CD4-positive, alpha-beta T cell treated with Interleukin-6 for 4 hours (primary cell): Measurements from ENCODE around the gene DYNLT1.
A peak's percentile ranks its signal among the peaks of the same experiment; 100 is the strongest.
"Not testable (repeated sequence)": the region's sequence is repeated elsewhere in the genome, so short reads cannot be mapped to it uniquely, and the experiment has no call there.

Experiments used
- DNase-seq: peaks from one replicate; pipeline ENCODE4 v3.0.0-alpha.2; 2020; ENCODE audit warnings: mixed read lengths

Gene DYNLT1

GRCh38 chr6:158621694-158622544 lies 22.6 kb downstream of the DYNLT1 start:
- DNase-seq: no peak

GRCh38 chr6:158620963-158621693 lies 23.4 kb downstream of the DYNLT1 start:
- DNase-seq: no peak

GRCh38 chr6:158619922-158620801 lies 24.4 kb downstream of the DYNLT1 start:
- DNase-seq: no peak

- DNase-seq: not testable (repeated sequence)
These were observed 26.3 kb downstream of the DYNLT1 start for GRCh38 chr6:158618289-158618688.

- not testable (repeated sequence) for DNase-seq
These were observed 29.9 kb downstream of the DYNLT1 start for GRCh38 chr6:158614606-158615005.

- no peak for DNase-seq
These were observed 32.8 kb downstream of the DYNLT1 start for GRCh38 chr6:158611541-158612370.

GRCh38 chr6:158611039-158611438 lies 33.5 kb downstream of the DYNLT1 start:
- no peak for DNase-seq

GRCh38 chr6:158610319-158610968 lies 34.1 kb downstream of the DYNLT1 start:
- no peak for DNase-seq

GRCh38 chr6:158609455-158610155 lies 34.9 kb downstream of the DYNLT1 start:
- DNase-seq: no peak

GRCh38 chr6:158608221-158608620 lies 36.3 kb downstream of the DYNLT1 start:
- DNase-seq: no peak

GRCh38 chr6:158607411-158608170 lies 37.0 kb downstream of the DYNLT1 start:
- no peak for DNase-seq

- no peak for DNase-seq
These were observed 37.6 kb downstream of the DYNLT1 start for GRCh38 chr6:158606935-158607334.

GRCh38 chr6:158606011-158606410 lies 38.5 kb downstream of the DYNLT1 start:
- DNase-seq: not testable (repeated sequence)

- DNase-seq: peak; percentile 59
These were observed 39.2 kb downstream of the DYNLT1 start for GRCh38 chr6:158605266-158605878.

GRCh38 chr6:158604048-158604406 lies 40.5 kb downstream of the DYNLT1 start:
- no peak for DNase-seq

- DNase-seq: no peak
These were observed 41.1 kb downstream of the DYNLT1 start for GRCh38 chr6:158603261-158604047.

- DNase-seq: no peak
These were observed 44.9 kb downstream of the DYNLT1 start for GRCh38 chr6:158599635-158600034.

GRCh38 chr6:158597565-158597964 lies 47.0 kb downstream of the DYNLT1 start:
- DNase-seq: no peak

GRCh38 chr6:158596861-158597260 lies 47.7 kb downstream of the DYNLT1 start:
- no peak for DNase-seq
